ENCODE data around the gene ARHGEF25. TPM values are rescaled to one million over a fixed set of nuclear protein-coding genes. Genes with fewer than 3 reads are reported as not detected.
"Not testable (repeated sequence)": the region's sequence is repeated elsewhere in the genome, so short reads cannot be mapped to it uniquely, and the experiment has no call there.

The ARHGEF25 gene
- total RNA-seq, 1 donor from 2014 or later: 80.2 TPM

DNA sequence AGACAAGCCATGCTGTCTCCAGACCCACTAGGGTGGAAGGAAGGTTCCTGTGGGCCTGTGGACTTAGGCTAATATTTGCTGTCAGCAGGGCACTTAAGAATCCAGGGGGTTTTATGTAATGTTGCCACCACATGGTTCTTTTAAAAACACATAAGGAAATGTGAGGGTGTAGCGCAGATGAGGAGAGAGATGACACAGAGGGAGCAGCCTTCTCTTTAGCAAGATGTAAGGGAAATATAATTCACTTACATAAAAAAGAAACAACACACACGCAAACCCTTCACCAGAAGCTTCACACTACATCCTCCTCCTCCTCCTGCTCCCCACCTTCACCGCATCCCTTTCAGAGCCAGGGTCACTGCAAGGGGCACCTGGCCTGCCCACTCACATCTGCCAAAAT lies 25.1 kb upstream of the ARHGEF25 start:
- H3K27ac Mint-ChIP-seq (ENCODE audit: unreplicated experiment): no peak overlapping the region
- peaks cover 5% of the 10 kb centered on the region for H3K4me1 Mint-ChIP-seq (ENCODE audit: low read depth, unreplicated experiment)
- TF ChIP-seq, protein P1, sequence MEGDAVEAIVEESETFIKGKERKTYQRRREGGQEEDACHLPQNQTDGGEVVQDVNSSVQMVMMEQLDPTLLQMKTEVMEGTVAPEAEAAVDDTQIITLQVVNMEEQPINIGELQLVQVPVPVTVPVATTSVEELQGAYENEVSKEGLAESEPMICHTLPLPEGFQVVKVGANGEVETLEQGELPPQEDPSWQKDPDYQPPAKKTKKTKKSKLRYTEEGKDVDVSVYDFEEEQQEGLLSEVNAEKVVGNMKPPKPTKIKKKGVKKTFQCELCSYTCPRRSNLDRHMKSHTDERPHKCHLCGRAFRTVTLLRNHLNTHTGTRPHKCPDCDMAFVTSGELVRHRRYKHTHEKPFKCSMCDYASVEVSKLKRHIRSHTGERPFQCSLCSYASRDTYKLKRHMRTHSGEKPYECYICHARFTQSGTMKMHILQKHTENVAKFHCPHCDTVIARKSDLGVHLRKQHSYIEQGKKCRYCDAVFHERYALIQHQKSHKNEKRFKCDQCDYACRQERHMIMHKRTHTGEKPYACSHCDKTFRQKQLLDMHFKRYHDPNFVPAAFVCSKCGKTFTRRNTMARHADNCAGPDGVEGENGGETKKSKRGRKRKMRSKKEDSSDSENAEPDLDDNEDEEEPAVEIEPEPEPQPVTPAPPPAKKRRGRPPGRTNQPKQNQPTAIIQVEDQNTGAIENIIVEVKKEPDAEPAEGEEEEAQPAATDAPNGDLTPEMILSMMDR (IDR thresholded peaks at IDR 0.05; ENCODE audit: partially characterized antibody, unreplicated experiment): no peak
- peaks cover 7% of the 10 kb centered on the region for H3K36me3 Mint-ChIP-seq (ENCODE audit: unreplicated experiment)
- peaks cover 13% of the 10 kb centered on the region for H3K9me3 Mint-ChIP-seq (ENCODE audit: unreplicated experiment)
- peaks cover 2% of the 10 kb centered on the region for H3K27me3 Mint-ChIP-seq (ENCODE audit: unreplicated experiment)
- no peak for DNase-seq
- H3K4me3 Mint-ChIP-seq (ENCODE audit: unreplicated experiment): no peak overlapping the region

DNA sequence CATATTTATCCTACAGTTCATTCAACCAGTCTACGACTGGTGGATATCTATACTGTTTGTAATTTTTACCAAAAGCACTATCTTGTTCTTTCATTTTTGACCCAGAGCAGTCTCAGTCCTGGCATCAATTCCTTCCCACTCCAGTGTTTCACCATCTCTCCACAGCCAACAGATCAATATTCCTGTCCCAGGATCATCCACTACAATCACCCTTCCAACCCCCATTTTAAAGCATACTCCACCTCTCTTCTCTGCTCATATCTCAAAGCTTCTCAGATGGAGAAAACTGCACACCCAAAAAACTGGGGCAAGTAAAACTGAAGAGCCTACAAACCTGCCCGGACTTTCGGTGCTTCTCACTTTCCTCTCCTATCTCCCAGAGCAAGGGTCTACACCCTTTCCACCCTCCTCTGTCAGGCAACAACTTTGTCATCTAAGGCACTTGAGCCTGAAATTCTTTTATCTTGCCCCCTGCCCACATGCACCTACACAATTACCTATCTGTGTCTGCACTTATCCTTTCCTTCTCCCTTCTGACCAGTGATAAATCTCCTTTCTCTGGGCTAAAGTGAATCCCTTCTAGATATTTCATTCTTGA lies 24.3 kb upstream of the ARHGEF25 start:
- TF ChIP-seq, protein P1 (IDR thresholded peaks at IDR 0.05; ENCODE audit: partially characterized antibody, unreplicated experiment): no peak
- Mint-ChIP-seq H3K4me3 (ENCODE audit: unreplicated experiment) (no peak overlapping the region), H3K27me3 (ENCODE audit: unreplicated experiment) (no peaks in the 10 kb centered on the region), H3K27ac (ENCODE audit: unreplicated experiment) (no peak overlapping the region), H3K9me3 (ENCODE audit: unreplicated experiment) (peaks cover 13% of the 10 kb centered on the region), H3K36me3 (ENCODE audit: unreplicated experiment) (peaks cover 7% of the 10 kb centered on the region), H3K4me1 (ENCODE audit: low read depth, unreplicated experiment) (peaks cover 5% of the 10 kb centered on the region)
- DNase-seq: no peak

DNA sequence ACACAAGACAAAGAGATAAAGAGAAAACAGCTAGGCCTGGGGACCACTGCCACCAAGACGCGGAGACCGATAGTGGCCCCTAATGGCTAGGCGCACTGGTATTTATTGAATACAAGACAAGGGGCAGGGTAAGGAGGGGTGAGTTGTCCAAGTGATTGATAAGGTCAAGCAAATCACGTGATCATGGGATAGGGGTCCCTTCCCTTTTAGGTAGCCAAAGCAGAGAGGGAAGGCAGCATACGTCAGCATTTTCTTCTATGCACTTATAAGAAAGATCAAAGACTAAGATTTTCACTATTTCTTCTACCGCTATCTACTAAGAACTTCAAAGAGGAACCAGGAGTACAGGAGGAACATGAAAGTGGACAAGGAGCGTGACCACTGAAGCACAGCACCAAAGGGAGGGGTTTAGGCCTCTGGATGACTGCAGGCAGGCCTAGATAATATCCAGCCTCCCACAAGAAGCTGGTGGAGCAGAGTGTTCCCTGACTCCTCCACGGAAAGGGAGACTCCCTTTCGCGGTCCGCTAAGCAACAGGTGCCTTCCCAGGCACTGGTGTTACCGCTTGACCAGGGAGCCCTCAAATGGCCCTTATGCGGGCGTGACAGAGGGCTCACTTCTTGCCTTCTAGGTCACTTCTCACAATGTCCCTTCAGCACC lies 22.2 kb upstream of the ARHGEF25 start:
- H3K9me3 Mint-ChIP-seq (ENCODE audit: unreplicated experiment); H3K4me1 Mint-ChIP-seq (ENCODE audit: low read depth, unreplicated experiment); H3K27ac Mint-ChIP-seq (ENCODE audit: unreplicated experiment); H3K36me3 Mint-ChIP-seq (ENCODE audit: unreplicated experiment); H3K27me3 Mint-ChIP-seq (ENCODE audit: unreplicated experiment); H3K4me3 Mint-ChIP-seq (ENCODE audit: unreplicated experiment); DNase-seq: not testable (repeated sequence)

DNA sequence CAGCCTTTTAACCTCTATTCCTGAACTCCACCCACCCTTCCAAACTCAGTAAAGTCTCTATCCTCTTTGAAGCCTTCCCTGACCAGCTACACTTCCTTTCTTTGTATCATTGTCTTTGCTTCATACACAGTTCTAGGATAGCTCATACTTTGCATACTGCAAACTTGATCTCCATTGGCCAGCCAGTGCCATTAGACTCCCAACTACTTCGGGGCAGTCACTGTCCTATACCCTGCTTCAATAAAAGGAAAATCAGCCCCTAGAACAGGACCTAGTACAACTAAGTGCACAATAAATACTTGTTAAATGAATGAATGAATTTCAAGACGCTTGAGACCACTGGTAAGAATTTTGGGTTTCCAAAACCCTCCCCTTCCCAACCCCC lies 20.8 kb upstream of the ARHGEF25 start:
- H3K27ac Mint-ChIP-seq (ENCODE audit: unreplicated experiment): no peak overlapping the region
- no peaks in the 10 kb centered on the region for H3K9me3 Mint-ChIP-seq (ENCODE audit: unreplicated experiment)
- H3K36me3 Mint-ChIP-seq (ENCODE audit: unreplicated experiment): no peaks in the 10 kb centered on the region
- peak overlapping the region; percentile 92 for H3K4me3 Mint-ChIP-seq (ENCODE audit: unreplicated experiment)
- no peaks in the 10 kb centered on the region for H3K27me3 Mint-ChIP-seq (ENCODE audit: unreplicated experiment)
- DNase-seq: no peak
- TF ChIP-seq, protein P1 (IDR thresholded peaks at IDR 0.05; ENCODE audit: partially characterized antibody, unreplicated experiment): no peak
- peaks cover 6% of the 10 kb centered on the region for H3K4me1 Mint-ChIP-seq (ENCODE audit: low read depth, unreplicated experiment)

DNA sequence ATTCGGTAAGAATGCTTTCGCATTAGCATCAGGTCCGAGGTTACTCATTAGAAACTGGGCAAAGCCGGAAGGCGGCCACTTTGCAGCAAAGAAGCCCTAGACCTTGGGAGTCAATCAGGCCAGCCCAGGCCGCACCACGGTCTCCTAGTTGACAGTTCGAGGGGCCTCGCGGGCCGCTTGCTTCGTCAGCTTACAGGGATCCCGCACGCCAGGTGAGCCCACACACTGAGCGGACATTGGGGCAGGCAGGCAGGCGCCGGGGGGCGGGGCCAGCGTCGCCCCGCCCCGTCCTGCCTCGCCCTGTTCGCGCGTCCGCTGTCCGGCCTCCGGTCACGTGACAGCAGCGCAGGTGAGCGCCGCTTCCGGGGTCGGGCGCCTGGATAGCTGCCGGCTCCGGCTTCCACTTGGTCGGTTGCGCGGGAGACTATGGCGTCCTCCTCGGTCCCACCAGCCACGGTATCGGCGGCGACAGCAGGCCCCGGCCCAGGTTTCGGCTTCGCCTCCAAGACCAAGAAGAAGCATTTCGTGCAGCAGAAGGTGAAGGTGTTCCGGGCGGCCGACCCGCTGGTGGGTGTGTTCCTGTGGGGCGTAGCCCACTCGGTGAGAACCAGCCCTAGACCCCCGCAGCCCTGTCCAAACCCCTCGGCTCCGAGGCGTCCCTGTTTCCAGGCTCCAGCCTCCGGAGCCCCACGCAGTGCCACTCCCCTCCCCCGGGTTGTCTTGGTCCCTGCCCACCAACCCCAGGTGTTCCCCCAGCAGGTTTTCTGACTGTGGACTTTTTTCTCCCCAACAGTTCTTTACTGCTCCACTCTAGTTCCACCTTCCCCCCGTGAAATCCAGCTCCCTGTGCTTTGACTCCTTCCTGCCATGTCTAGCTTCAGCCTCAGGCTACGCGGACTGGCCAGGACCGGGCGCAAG lies 20.1 kb upstream of the ARHGEF25 start, which contains the start of gene PIP4K2C:
Gene PIP4K2C, plus strand, starts transcription at position 329 of the 918 bp plus-strand sequence. Its CDS starts 98 bp downstream, at position 427.
- H3K9me3 Mint-ChIP-seq (ENCODE audit: unreplicated experiment): no peaks in the 10 kb centered on the region
- DNase-seq: peak; percentile 72
- H3K36me3 Mint-ChIP-seq (ENCODE audit: unreplicated experiment): no peaks in the 10 kb centered on the region
- peak within 1 kb of the TSS; percentile 92 for H3K4me3 Mint-ChIP-seq (ENCODE audit: unreplicated experiment)
- H3K27ac Mint-ChIP-seq (ENCODE audit: unreplicated experiment): no peak within 1 kb of the TSS
- H3K4me1 Mint-ChIP-seq (ENCODE audit: low read depth, unreplicated experiment): peaks cover 6% of the 10 kb centered on the region
- TF ChIP-seq, protein P1 (IDR thresholded peaks at IDR 0.05; ENCODE audit: partially characterized antibody, unreplicated experiment): no peak
- H3K27me3 Mint-ChIP-seq (ENCODE audit: unreplicated experiment): no peaks in the 10 kb centered on the region

All from glutamatergic neuron (in vitro differentiated cells).